HCT116 (cell line): ENCODE results near the gene FAM114A1.

Experiments
- EZH2phosphoT487 ChIP-seq: fragments of 200-600 bp; IDR thresholded peaks from 2 replicates; pipeline ENCODE4 v1.6.1; 2018; ENCODE audit warnings: antibody characterized with exemption, borderline replicate concordance
- POLR2A ChIP-seq: IDR thresholded peaks from 2 replicates; pipeline ENCODE4 v1.7.0; 2011; ENCODE audit warnings: borderline replicate concordance; ENCODE audit not compliant: insufficient read depth, insufficient read length; ENCODE audit errors: extremely low read depth
- POLR2AphosphoS5 ChIP-seq: IDR thresholded peaks from 2 replicates; pipeline ENCODE4 v1.6.1; 2011; ENCODE audit warnings: mild to moderate bottlenecking, low read depth, low read length, moderate library complexity
- SP1 ChIP-seq: IDR thresholded peaks from 2 replicates; pipeline ENCODE4 v1.6.1; 2012; ENCODE audit warnings: low read depth
- YY1 ChIP-seq: IDR thresholded peaks from 2 replicates; pipeline ENCODE4 v1.6.1; 2011; ENCODE audit warnings: low read length, low read depth, moderate library complexity, mild to moderate bottlenecking; ENCODE audit not compliant: insufficient replicate concordance; ENCODE audit errors: extremely low read depth

GRCh38 chr4:38989487-38989886 is 121.9 kb downstream of the FAM114A1 start:
- no peak for TF ChIP-seq POLR2AphosphoS5
- TF ChIP-seq POLR2A: no peak
- no peak for TF ChIP-seq YY1
- TF ChIP-seq SP1: no peak
- TF ChIP-seq EZH2phosphoT487: no peak
